Astrocyte (in vitro differentiated cells and primary cell): ENCODE data around the gene OTUD7B. TPM values are rescaled to one million over a fixed set of nuclear protein-coding genes. Genes with fewer than 3 reads are reported as not detected.
"Not testable (repeated sequence)": the region's sequence is repeated elsewhere in the genome, so short reads cannot be mapped to it uniquely, and the experiment has no call there.

ENCODE experiments used
- DNase-seq: peaks from one replicate; pipeline ENCODE4 v3.0.0-alpha.2; 2010; ENCODE audit warnings: low read depth
- FAIRE-seq: peaks from 2 replicates; lab custom pipeline; 2011; peaks lifted over from hg19 to GRCh38; lab: Jason Lieb, UNC
- H2AFZ ChIP-seq: 2 replicates; pipeline ENCODE4 v1.6.0; 2012; ENCODE audit warnings: low read depth, low read length, inconsistent platforms
- H3K27ac ChIP-seq: 2 replicates; pipeline ENCODE4 v1.5.1; 2011; ENCODE audit warnings: low read depth, low read length, inconsistent platforms
- H3K27me3 ChIP-seq: 2 replicates; pipeline ENCODE4 v1.6.0; 2011; ENCODE audit warnings: low read length, inconsistent platforms; ENCODE audit not compliant: insufficient read depth
- H3K36me3 ChIP-seq: 2 replicates; pipeline ENCODE4 v1.5.1; 2011; ENCODE audit warnings: low read length, inconsistent platforms; ENCODE audit not compliant: insufficient read depth
- H3K4me1 ChIP-seq: 2 replicates; pipeline ENCODE4 v1.5.1; 2011; ENCODE audit warnings: low read length, inconsistent platforms; ENCODE audit not compliant: insufficient read depth
- H3K4me2 ChIP-seq: 2 replicates; pipeline ENCODE4 v1.6.0; 2012; ENCODE audit warnings: low read length, inconsistent platforms
- H3K4me3 ChIP-seq: 2 replicates; pipeline ENCODE4 v1.5.1; 2011; ENCODE audit warnings: low read depth, mild to moderate bottlenecking, low read length, inconsistent platforms; ENCODE audit not compliant: insufficient read depth
- H3K79me2 ChIP-seq: 2 replicates; pipeline ENCODE4 v1.6.0; 2012; ENCODE audit warnings: mild to moderate bottlenecking, low read length, inconsistent platforms; ENCODE audit not compliant: insufficient read depth
- H3K9ac ChIP-seq: 2 replicates; pipeline ENCODE4 v1.6.0; 2012; ENCODE audit warnings: mild to moderate bottlenecking, low read length, inconsistent platforms
- H3K9me3 ChIP-seq: 2 replicates; pipeline ENCODE4 v1.5.1; 2012; ENCODE audit warnings: low read depth, mild to moderate bottlenecking, low read length, inconsistent platforms; ENCODE audit not compliant: insufficient read depth
- H4K20me1 ChIP-seq: 2 replicates; pipeline ENCODE4 v1.6.0; 2012; ENCODE audit warnings: low read length, inconsistent platforms; ENCODE audit not compliant: insufficient read depth
- H3K27ac Mint-ChIP-seq: one replicate; pipeline ENCODE4 v1.8.0; 2021; ENCODE audit warnings: mild to moderate bottlenecking, mixed read lengths; ENCODE audit not compliant: unreplicated experiment
- H3K27me3 Mint-ChIP-seq: one replicate; pipeline ENCODE4 v1.8.0; 2021; ENCODE audit warnings: low read depth, mixed read lengths; ENCODE audit not compliant: unreplicated experiment
- H3K36me3 Mint-ChIP-seq: one replicate; pipeline ENCODE4 v1.8.0; 2021; ENCODE audit warnings: low read depth, mixed read lengths; ENCODE audit not compliant: unreplicated experiment
- H3K4me1 Mint-ChIP-seq: one replicate; pipeline ENCODE4 v1.8.0; 2021; ENCODE audit warnings: low read depth, mixed read lengths; ENCODE audit not compliant: unreplicated experiment
- H3K4me3 Mint-ChIP-seq: one replicate; pipeline ENCODE4 v1.8.0; 2021; ENCODE audit warnings: mild to moderate bottlenecking, moderate library complexity, mixed read lengths; ENCODE audit not compliant: unreplicated experiment
- H3K9me3 Mint-ChIP-seq: one replicate; pipeline ENCODE4 v1.8.0; 2021; ENCODE audit warnings: mild to moderate bottlenecking, mixed read lengths; ENCODE audit not compliant: unreplicated experiment
- EZH2 ChIP-seq: IDR thresholded peaks from 2 replicates; pipeline ENCODE4 v1.6.1; 2012; ENCODE audit warnings: mild to moderate bottlenecking, low read length, inconsistent platforms; ENCODE audit not compliant: insufficient read depth
- total RNA-seq: library from RNA; stranded (reverse); gene quantifications from 2 replicates; pipeline ENCODE4 v1.2.1, GENCODE V29; 2021
- TF ChIP-seq, protein P1 (sequence below): IDR thresholded peaks from 2 replicates; pipeline ENCODE4 v1.5.1; 2011; ENCODE audit warnings: low read depth, mild to moderate bottlenecking, inconsistent platforms, low read length, moderate library complexity; ENCODE audit not compliant: insufficient read depth

Gene OTUD7B
- total RNA-seq, 1 donor from 2014 or later: 33.1 TPM

DNA sequence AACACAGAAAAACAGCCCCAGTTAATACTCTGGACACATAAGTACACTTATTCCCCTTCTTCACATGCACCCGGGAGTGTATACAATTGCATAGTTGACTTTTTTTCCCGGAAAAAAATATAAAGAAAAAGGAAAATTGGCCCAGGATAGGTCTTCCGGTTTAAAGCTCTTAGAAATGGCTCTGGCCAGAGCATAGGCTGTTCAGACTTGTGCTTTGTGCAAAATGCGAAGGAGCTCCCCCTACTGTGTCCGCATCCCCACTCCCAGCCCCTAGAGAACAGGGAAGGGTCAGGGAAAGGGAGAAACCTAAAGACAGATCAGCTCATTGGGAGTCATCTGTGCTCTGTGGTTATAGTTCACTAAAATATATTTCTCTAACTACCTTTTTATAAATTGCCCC, 68.3 kb downstream of the OTUD7B start:
- H3K36me3 Mint-ChIP-seq: peaks cover 18% of the 10 kb centered on the region
- peaks cover 20% of the 10 kb centered on the region for H3K36me3 ChIP-seq

DNA sequence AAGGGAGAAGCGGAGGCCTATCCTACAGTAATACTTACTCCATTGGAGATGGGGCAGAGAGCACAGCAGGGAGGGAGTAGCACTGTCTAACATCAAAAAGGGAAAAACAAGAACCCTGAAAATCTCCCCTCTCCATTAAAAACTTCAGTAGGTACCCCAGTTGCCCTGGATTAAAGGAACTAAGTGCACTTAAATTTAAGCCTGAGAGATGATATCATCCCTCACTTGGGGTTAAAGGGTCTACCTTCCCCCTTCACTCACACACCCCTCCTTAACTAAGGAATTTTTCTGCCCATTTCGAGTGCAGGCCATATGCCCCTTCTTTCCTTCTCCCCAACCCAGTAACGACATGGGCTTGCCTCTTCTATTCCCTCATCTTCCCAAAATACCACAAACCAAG, 70.1 kb downstream of the OTUD7B start:
- Mint-ChIP-seq H3K4me3 (no peak overlapping the region), H3K9me3 (no peaks in the 10 kb centered on the region), H3K4me1 (peaks cover 39% of the 10 kb centered on the region), H3K36me3 (peaks cover 14% of the 10 kb centered on the region), H3K27ac (peak overlapping the region; percentile 83), H3K27me3 (no peaks in the 10 kb centered on the region)
- no peak for TF ChIP-seq EZH2
- TF ChIP-seq, protein P1, sequence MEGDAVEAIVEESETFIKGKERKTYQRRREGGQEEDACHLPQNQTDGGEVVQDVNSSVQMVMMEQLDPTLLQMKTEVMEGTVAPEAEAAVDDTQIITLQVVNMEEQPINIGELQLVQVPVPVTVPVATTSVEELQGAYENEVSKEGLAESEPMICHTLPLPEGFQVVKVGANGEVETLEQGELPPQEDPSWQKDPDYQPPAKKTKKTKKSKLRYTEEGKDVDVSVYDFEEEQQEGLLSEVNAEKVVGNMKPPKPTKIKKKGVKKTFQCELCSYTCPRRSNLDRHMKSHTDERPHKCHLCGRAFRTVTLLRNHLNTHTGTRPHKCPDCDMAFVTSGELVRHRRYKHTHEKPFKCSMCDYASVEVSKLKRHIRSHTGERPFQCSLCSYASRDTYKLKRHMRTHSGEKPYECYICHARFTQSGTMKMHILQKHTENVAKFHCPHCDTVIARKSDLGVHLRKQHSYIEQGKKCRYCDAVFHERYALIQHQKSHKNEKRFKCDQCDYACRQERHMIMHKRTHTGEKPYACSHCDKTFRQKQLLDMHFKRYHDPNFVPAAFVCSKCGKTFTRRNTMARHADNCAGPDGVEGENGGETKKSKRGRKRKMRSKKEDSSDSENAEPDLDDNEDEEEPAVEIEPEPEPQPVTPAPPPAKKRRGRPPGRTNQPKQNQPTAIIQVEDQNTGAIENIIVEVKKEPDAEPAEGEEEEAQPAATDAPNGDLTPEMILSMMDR: no peak
- peaks cover 8% of the 10 kb centered on the region for H3K79me2 ChIP-seq
- no peak for FAIRE-seq
- no peaks in the 10 kb centered on the region for H4K20me1 ChIP-seq
- no peak overlapping the region for H3K9ac ChIP-seq
- H3K4me2 ChIP-seq: no peak overlapping the region
- H2AFZ ChIP-seq: no peak overlapping the region
- no peak overlapping the region for H3K27ac ChIP-seq
- peaks cover 34% of the 10 kb centered on the region for H3K4me1 ChIP-seq
- no peak overlapping the region for H3K4me3 ChIP-seq
- no peaks in the 10 kb centered on the region for H3K9me3 ChIP-seq
- H3K36me3 ChIP-seq: peaks cover 15% of the 10 kb centered on the region
- DNase-seq: no peak
- H3K27me3 ChIP-seq: no peaks in the 10 kb centered on the region

More for the DNA sequence above, 68.3 kb downstream of the OTUD7B start:
- DNase-seq: no peak
- Histone ChIP-seq H4K20me1 (no peaks in the 10 kb centered on the region), H3K27ac (no peak overlapping the region), H3K79me2 (no peaks in the 10 kb centered on the region), H3K4me1 (peaks cover 20% of the 10 kb centered on the region), H2AFZ (no peak overlapping the region), H3K4me2 (no peak overlapping the region), H3K9ac (no peak overlapping the region), H3K9me3 (no peaks in the 10 kb centered on the region), H3K27me3 (no peaks in the 10 kb centered on the region), H3K4me3 (no peak overlapping the region)
- Mint-ChIP-seq H3K4me3 (no peak overlapping the region), H3K27me3 (no peaks in the 10 kb centered on the region), H3K4me1 (peaks cover 29% of the 10 kb centered on the region), H3K27ac (no peak overlapping the region), H3K9me3 (no peaks in the 10 kb centered on the region)
- TF ChIP-seq, protein P1: no peak
- TF ChIP-seq EZH2: no peak
- no peak for FAIRE-seq

DNA sequence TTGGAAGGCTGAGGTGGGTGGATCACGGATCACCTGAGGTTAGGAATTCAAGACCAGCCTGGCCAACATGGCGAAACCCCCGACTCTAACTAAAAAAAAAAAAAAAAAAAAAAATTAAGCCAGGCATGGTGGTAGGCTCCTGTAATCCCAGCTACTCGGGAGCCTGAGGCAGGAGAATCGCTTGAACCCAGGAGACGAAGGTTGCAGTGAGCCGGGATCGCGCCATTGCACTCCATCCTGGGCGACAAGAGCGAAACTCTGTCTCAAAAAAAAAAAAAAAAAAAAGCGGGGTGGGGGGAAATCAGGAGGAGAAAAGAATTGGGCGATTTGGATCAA, 71.9 kb downstream of the OTUD7B start:
- H3K36me3 ChIP-seq, H3K27me3 ChIP-seq, H3K9ac ChIP-seq, H3K27me3 Mint-ChIP-seq, H3K9me3 ChIP-seq, H3K9me3 Mint-ChIP-seq, H3K36me3 Mint-ChIP-seq, DNase-seq, H4K20me1 ChIP-seq, FAIRE-seq, H2AFZ ChIP-seq: not testable (repeated sequence)
- Mint-ChIP-seq H3K4me1 (peaks cover 39% of the 10 kb centered on the region), H3K27ac (peak overlapping the region; percentile 70), H3K4me3 (peak overlapping the region; percentile 62)
- peak overlapping the region; percentile 20 for H3K4me3 ChIP-seq
- H3K4me2 ChIP-seq: peak overlapping the region; percentile 85
- peaks cover 10% of the 10 kb centered on the region for H3K79me2 ChIP-seq
- H3K4me1 ChIP-seq: peaks cover 34% of the 10 kb centered on the region
- H3K27ac ChIP-seq: peak overlapping the region; percentile 65
